Activated CD8-positive, alpha-beta memory T cell treated with anti-CD3 and anti-CD28 coated beads, Interleukin-2, amount 50 U/mL, for 24 hours (primary cell): ENCODE data around the gene LTA4H.
"Not testable (repeated sequence)": the region's sequence is repeated elsewhere in the genome, so short reads cannot be mapped to it uniquely, and the experiment has no call there.

Experiments used
- DNase-seq: peaks from one replicate; pipeline ENCODE4 v3.0.0-alpha.2; 2020; ENCODE audit errors: extremely low read depth

The LTA4H gene

DNA sequence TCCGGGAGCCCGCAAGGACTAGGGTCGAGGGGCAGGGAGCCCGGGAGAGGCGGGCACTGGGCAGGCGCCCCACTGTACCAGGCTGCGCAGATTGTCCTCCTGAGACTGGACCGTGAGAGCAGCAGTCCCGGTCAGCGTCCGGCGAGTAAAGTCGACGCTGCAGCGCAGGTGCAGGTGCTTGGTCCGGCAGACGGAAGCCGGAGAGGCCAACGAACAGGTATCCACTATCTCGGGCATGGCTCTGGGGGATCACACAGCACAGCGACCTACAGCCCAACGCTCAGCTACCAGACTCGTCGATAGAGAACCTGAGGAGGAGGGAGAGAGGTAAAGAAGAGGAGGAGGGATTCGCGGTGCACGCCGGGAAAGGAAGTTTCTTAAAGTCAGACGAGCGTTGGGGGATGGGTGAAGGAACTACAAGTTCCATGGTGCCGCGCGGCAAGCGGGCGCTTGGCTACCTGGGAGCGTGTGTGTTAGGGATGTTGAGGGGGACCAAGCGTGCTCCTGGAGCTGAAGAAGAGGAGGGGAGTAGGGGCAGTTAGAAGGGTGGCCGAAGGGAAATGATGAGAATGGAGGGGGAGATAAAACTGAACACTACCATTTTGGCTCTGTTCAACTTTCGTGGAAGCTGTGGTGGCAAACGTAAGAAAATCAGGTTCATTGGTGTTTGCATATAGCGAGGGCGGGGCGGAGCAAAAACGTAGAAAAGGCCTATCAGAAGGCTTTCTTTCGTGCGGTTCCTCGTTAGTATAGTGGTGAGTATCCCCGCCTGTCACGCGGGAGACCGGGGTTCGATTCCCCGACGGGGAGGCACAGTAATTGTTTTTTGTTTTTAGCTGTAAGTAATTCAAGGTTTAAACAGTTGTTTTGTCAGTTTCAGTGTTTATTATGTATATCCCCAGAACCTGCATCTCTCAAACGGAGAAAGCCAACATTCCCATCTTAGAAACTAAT is at the start of gene LTA4H:
LTA4H (minus strand) TSS at position 305 of the 954 bp plus-strand sequence; CDS start at position 237, 68 bp downstream.
- DNase-seq = peak; percentile 87

DNA sequence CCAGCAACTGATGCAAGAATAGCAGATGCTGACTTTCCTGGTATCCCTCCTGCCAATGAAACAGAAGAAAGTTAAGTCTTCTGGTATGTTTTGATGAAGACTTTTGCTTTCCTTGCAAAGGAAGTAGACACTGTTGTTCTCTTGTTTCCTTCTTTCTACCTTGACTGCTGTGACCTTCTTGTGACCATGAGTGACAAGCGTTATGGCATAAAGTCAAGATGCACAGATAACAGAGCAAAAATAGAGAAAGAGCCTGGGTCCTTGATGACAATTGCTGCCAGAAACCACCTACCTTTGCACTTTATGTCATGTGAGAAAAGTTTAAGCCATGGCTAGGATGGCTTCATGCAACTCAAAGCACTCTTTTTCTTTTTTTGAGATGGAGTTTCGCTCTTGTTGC is 49.2 kb upstream of the LTA4H start:
- no peak for DNase-seq

- DNase-seq = no peak
Observed at GRCh38 chr12:96083020-96083719, 47.8 kb upstream of the LTA4H start.

DNA sequence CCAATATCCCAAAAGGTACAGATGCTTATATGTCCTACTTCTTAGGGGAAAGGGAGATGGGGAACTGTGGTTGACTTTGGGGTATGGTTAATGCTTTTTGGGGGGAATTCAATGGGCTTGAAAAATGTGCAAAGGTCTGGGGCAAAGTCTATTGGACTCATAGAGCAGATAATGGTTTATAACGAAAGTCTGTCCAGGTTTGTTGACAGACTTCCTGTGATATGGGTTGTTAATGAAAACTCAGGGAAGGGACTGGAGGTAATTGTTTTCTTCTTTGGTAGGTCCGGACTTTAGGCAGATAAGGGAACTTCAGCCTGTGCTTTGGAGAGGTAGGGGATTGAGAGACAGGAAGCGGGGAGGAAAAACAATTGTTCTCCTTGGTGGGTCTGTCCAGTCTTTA is 46.2 kb upstream of the LTA4H start:
- no peak for DNase-seq

DNA sequence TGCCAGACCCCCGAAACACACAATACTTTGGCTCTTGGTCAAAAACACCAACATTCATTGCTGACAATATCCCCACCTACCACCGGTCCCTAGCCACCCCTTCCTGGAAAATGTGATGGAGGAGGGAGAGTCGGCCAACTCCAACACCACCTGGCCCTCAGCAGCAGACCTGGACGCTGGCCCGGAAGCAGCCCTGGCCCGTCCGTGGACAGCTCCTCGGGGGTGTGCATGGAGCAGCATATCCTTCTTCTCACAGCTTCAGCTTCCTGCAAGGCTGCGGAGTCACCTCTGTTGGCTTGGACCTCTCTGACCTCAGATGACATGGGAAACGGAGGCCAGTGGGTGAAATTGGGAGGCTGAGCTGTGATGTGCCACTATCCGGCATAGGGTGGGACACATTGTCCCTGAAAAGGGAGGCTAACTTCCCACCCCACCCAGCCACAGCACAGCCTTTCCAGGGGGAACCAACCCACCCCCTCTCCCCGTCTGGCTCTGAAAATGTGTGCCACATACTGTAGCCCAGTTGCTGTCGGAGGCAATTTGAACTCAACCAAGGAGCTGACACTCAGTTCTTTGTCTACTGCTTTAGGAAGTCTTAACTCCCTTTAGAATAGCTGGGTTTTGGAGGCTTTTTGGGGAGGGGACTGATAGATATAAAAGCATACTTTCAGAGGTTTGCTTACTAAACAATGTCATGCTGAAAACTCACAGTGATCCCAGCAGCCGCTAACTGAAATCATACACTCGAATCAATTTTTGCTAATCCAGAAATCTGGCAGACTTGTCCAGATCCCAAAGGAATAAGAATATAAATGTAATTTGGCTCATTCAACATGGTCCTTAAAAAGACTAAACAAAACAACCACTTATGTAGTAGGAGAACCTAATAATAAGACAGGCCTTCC is 43.1 kb upstream of the LTA4H start:
- no peak for DNase-seq

DNA sequence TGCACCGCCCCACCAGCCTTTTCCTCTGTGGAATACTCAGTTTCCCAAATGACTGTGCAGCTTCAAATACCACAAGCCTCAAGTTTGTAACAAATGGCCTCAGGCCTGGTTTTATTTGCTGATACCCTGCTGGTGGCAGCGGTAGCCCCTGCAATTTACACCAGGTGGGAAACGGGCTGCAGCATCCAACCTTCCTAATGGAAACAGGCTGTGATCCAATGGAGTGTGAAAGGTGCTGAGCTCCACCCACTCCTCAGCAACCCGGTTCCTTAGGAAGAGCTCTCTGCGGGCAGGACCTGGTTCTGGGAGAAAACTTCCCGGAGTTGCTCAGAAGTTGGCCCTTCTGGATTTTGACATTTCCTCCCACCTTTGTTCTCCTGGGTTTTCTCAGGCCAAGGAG is 41.7 kb upstream of the LTA4H start:
- no peak for DNase-seq

DNA sequence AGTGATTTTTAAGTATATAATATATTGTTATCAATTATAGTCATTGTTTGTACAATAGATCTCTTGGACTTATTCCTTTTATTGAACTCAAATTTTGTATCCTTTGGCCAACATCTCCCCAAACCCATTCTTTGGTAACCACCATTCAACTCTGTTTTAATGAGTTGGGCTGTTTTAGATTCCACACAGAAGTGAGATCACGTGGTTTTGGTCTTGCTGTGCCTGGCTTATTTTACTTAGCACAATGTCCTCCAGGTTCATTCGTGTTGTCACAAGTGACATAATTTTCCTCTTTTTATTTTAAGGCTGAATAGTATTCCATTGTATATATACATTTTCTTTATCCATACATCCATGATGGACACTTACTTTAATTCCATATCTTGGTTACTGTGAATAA is 40.2 kb upstream of the LTA4H start:
- no peak for DNase-seq

DNA sequence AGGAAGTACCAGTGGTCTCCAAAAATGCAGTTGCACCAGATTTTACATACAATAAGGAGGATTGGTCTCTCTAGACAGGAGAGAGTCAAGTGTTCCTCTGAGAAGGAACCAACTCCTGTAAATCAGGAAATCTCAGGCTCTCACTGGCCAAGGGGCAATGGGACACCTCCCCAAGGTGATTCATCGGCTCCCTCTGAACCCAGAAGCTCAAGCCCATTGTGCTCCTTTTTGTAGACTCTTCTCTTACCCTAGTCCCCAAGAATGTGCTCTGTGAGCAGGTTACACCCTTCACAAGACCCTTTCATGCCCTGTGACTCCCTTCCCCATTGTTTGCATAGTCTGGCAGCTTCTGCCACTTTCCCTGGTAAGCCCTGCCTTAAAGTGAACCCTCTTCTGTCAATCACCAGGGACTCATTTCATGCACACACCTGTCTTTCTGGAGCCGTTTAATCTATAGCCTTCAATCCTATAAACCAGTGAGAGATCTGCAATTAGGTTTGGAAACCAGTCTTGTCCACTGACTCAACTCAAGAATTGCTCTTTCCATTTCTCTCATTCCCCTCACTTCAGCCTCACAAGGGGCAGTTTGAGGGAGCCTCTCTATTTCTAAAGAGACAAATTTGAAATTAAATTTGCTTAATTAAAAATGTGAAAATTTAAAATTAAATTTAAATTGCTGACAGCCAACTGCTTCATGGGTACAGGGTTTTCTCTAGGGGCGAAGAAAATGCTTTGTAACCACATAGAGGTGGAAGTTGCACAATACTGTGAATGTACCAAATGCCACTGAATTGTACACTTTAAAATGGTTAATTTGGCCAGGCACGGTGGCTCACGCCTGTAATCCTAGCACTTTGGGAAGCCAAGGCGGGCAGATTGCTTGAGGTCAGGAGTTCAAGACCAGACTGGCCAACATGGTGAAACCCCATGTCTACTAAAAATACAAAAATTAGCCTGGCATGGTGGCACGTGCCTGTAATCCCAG is 38.3 kb upstream of the LTA4H start:
- DNase-seq = no peak

DNA sequence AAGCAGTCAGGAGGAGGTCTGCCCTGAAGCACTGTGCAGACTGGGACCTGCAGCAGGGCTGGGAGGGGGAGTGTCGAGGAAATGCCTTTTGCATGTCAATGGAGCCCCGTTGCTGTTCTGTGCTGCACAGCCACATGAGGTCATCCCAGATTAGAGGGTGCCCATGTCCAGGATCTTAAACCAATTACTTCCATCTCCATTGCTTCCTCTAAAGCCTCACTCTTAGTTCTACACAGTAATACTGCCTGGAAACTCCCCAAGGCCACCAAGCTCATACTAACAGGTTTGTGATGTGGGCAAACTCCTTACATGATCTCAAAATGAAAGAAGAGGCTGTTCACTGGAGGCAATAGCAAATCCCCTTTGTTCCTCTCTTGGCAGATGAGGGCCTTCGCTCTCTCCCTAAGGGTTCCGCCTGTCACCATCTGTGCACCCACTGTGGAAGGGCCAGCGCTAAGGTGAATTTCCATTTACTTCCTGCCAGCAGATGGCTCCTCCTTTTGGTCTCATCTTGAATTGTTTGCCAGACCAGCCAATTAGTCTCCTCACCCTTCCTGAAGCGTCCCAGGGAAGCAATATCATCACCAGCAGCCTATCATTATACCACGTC is 35.4 kb upstream of the LTA4H start:
- DNase-seq = no peak

- no peak for DNase-seq
Observed at GRCh38 chr12:96069511-96070231, 34.3 kb upstream of the LTA4H start.

DNA sequence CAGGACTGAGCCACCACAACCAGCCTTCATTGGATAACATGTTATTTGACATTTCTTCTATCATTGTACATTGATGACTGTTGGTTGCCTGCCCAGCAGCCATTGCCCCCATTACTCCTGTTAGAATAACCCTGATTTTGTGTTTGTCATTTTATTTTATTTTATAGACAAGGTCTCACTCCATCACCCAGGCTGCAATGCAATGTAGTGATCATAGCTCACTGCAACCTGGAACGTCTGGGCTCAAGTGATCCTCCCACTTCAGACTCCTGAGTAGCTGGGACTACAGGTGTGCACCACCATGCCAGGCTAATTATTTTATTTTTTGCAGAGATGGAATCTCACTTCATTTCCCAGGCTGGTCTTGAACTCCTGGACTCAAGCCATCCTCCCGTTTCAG is 33.2 kb upstream of the LTA4H start:
- DNase-seq = no peak

- DNase-seq = no peak
Observed at GRCh38 chr12:96068111-96068510, 32.7 kb upstream of the LTA4H start.

DNA sequence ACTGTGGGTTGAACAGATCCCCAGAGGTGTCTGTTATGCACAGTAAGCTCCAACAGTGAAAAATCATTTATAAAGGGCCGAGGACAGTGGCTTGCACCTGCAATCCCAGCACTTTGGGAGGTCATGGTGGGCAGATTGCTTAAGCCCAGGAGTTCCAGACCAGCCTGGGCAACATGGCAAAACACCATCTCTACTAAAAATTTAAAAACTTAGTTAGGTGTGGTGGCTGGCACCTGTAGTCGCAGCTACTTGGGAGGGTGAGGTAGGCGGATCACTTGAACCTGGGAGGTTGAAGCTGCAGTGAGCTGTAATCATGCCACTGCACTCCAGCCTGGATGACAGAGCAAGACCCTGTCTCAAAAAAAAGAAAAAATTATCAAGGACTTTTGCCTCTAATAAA is 30.4 kb upstream of the LTA4H start:
- not testable (repeated sequence) for DNase-seq

- no peak for DNase-seq
Observed at GRCh38 chr12:96064966-96065365, 29.6 kb upstream of the LTA4H start.

GRCh38 chr12:96064271-96064670 is 28.9 kb upstream of the LTA4H start:
- no peak for DNase-seq

- no peak for DNase-seq
Observed at GRCh38 chr12:96063046-96063445, 27.7 kb upstream of the LTA4H start.

GRCh38 chr12:96061864-96062453 is 26.6 kb upstream of the LTA4H start:
- DNase-seq = peak; percentile 12

DNA sequence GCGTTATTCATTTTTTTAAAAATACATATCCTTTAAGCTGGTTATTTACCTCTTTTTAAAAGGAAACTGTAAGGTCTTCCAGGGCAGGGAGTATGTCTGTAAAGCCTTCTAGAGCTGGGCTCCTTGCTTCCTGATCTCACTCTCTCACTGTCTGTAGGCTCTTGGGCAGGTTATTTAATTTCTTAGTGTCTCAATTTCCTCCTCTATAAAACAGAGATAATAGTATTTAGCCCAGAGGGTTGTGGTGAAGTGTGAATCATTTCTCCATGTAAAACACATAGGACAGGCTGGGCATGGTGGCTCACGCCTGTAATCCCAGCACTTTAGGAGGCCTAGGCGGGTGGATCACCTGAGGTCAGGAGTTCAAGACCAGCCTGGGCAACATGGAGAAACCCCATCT is 25.9 kb upstream of the LTA4H start:
- DNase-seq = no peak

DNA sequence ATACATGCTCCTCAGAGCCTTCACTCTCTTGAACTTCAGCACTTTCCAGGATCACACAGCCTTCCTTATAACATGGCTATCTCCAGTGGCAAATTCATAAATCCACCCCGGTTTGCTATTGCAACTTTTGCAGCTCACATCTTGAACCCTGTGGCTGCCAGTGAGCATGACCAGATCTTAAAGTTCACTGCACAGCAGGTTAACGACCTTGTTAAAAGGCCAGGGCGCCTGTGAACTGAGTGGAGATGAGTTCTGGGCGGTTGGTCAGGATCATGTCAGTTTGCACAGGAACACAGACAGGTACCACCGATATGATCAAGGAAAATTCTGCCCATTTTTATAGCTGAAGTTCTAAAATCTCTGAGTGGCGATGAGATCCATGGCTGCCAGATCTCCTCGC is 24.7 kb upstream of the LTA4H start:
- DNase-seq = no peak
